Spleen (tissue), 7 donors: ENCODE results near the gene RPTOR.

ENCODE experiments used
- POLR2A ChIP-seq, 3 donors: fragments of 450-650 bp; IDR thresholded peaks; one replicate each; pipeline ENCODE4 v1.5.1; 2017; ENCODE audit warnings: antibody characterized with exemption in 3 of 3, mild to moderate bottlenecking in 1 of 3
- POLR2AphosphoS5 ChIP-seq, 3 donors: sonication (generic); formaldehyde crosslinking; IDR thresholded peaks; one replicate each; pipeline ENCODE4 v1.5.1; 2017; ENCODE audit warnings: antibody characterized with exemption in 3 of 3
- TF ChIP-seq, protein P1 (sequence below), 11 experiments: fragments of 200-600 bp in 7 of 11; fragments of 450-650 bp in 4 of 11; sonication (generic) in 4 of 11; IDR thresholded peaks in 8 of 11; conservative IDR thresholded peaks in 3 of 11; 1 replicate in 7 of 11; 2 replicates in 4 of 11; pipeline versions ENCODE4 v1.4.0 to v1.8.0; 2016 to 2021; ENCODE audit warnings: antibody characterized with exemption in 11 of 11, inconsistent platforms in 4 of 11, mild to moderate bottlenecking in 1 of 11
- donor health status: DM: no; HTN: no; CAD: no; lungs with moderate emphysema.
- donor health status: DM: no; HTN: no; CAD: no.
- donor health status: DM: no; HTN: no; CAD: no.

DNA sequence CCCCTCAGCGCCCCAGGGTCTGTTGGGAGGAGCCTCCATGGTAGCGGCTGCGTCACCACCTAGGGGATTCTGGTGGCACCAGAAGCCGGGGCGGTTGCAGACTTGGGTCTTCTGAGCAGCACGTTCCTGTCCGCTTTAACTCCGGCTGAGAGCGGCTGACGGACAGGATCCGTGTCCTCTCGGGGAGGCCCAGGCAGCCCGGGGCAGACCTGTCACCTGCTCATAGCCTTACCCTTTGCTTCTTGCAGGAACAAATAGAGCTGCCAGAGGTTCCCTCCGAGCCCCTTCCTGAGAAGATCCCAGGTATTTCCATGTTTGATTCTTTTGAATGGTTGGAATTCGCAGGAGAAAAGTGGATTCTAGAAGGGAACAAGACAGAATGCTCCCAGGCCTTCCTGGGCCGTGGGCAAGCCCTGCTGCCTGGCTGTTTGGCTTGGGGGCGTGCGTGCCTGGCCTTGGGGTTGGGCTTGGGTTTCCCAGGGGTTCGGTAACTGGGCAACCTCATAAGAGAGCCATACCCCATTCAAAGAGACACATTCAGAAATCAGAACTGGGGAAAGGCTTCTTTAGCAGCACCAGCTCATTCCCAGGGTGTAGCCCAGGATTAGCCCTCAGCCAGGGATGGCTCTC is 453.6 kb downstream of the RPTOR start:
- TF ChIP-seq, protein P1, sequence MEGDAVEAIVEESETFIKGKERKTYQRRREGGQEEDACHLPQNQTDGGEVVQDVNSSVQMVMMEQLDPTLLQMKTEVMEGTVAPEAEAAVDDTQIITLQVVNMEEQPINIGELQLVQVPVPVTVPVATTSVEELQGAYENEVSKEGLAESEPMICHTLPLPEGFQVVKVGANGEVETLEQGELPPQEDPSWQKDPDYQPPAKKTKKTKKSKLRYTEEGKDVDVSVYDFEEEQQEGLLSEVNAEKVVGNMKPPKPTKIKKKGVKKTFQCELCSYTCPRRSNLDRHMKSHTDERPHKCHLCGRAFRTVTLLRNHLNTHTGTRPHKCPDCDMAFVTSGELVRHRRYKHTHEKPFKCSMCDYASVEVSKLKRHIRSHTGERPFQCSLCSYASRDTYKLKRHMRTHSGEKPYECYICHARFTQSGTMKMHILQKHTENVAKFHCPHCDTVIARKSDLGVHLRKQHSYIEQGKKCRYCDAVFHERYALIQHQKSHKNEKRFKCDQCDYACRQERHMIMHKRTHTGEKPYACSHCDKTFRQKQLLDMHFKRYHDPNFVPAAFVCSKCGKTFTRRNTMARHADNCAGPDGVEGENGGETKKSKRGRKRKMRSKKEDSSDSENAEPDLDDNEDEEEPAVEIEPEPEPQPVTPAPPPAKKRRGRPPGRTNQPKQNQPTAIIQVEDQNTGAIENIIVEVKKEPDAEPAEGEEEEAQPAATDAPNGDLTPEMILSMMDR (IDR thresholded peaks at IDR 0.05 in 8 of 11, conservative IDR thresholded peaks at IDR 0.05 in 3 of 11), result no peak
- TF ChIP-seq POLR2AphosphoS5 (IDR thresholded peaks at IDR 0.05) (no peak), POLR2A (IDR thresholded peaks at IDR 0.05) (no peak)
